ENCODE results near the gene SREBF1. TPM values are rescaled to one million over a fixed set of nuclear protein-coding genes. Genes with fewer than 3 reads are reported as not detected.
A peak's percentile ranks its signal among the peaks of the same experiment; 100 is the strongest.

The SREBF1 gene
- total RNA-seq, 1 donor from 2014 or later = 187 TPM

- peaks cover 10% of the 10 kb centered on the region for H3K4me1 Mint-ChIP-seq
- no peak overlapping the region for H3K4me3 Mint-ChIP-seq
- peaks cover 19% of the 10 kb centered on the region for H3K36me3 Mint-ChIP-seq
- no peak for TF ChIP-seq CTCF (IDR thresholded peaks at IDR 0.05; ENCODE audit: unreplicated experiment)
- no peaks in the 10 kb centered on the region for H3K9me3 Mint-ChIP-seq
- H3K27ac Mint-ChIP-seq = peak overlapping the region; percentile 34
- no peak for DNase-seq (ENCODE audit: low spot score in 2 of 2, unreplicated experiment in 2 of 2)
- no peaks in the 10 kb centered on the region for H3K27me3 Mint-ChIP-seq (ENCODE audit: low read depth)
These were observed 36.2 kb downstream of the SREBF1 start for GRCh38 chr17:17800504-17801021.

- H3K27me3 Mint-ChIP-seq (ENCODE audit: low read depth) = no peaks in the 10 kb centered on the region
These were observed 38.1 kb downstream of the SREBF1 start for GRCh38 chr17:17798573-17799255.

GRCh38 chr17:17798010-17798556 is 38.7 kb downstream of the SREBF1 start:
- no peaks in the 10 kb centered on the region for H3K27me3 Mint-ChIP-seq (ENCODE audit: low read depth)
- H3K9me3 Mint-ChIP-seq = no peaks in the 10 kb centered on the region
- no peak for TF ChIP-seq CTCF (IDR thresholded peaks at IDR 0.05; ENCODE audit: unreplicated experiment)
- H3K27ac Mint-ChIP-seq = no peak overlapping the region
- H3K4me3 Mint-ChIP-seq = no peak overlapping the region
- peaks cover 13% of the 10 kb centered on the region for H3K36me3 Mint-ChIP-seq
- peaks cover 8% of the 10 kb centered on the region for H3K4me1 Mint-ChIP-seq
- DNase-seq (ENCODE audit: low spot score in 2 of 2, unreplicated experiment in 2 of 2) = no peak

More at GRCh38 chr17:17798573-17799255, 38.1 kb downstream of the SREBF1 start:
- DNase-seq (ENCODE audit: low spot score in 2 of 2, unreplicated experiment in 2 of 2) = no peak
- Mint-ChIP-seq H3K4me3 (no peak overlapping the region), H3K4me1 (peaks cover 4% of the 10 kb centered on the region), H3K27ac (no peak overlapping the region), H3K9me3 (no peaks in the 10 kb centered on the region), H3K36me3 (peaks cover 10% of the 10 kb centered on the region)
- TF ChIP-seq CTCF (IDR thresholded peaks at IDR 0.05; ENCODE audit: unreplicated experiment) = no peak

GRCh38 chr17:17797119-17797809 is 39.5 kb downstream of the SREBF1 start:
- Mint-ChIP-seq H3K36me3 (peaks cover 13% of the 10 kb centered on the region), H3K4me1 (peaks cover 13% of the 10 kb centered on the region), H3K27ac (no peak overlapping the region), H3K27me3 (ENCODE audit: low read depth) (no peaks in the 10 kb centered on the region), H3K9me3 (no peaks in the 10 kb centered on the region), H3K4me3 (no peak overlapping the region)
- TF ChIP-seq CTCF (IDR thresholded peaks at IDR 0.05; ENCODE audit: unreplicated experiment) = no peak
- no peak for DNase-seq (ENCODE audit: low spot score in 2 of 2, unreplicated experiment in 2 of 2)

- TF ChIP-seq CTCF (IDR thresholded peaks at IDR 0.05; ENCODE audit: unreplicated experiment) = no peak
- Mint-ChIP-seq H3K4me3 (no peak overlapping the region), H3K27ac (no peak overlapping the region), H3K27me3 (ENCODE audit: low read depth) (no peaks in the 10 kb centered on the region), H3K9me3 (no peaks in the 10 kb centered on the region), H3K36me3 (peaks cover 13% of the 10 kb centered on the region), H3K4me1 (peaks cover 19% of the 10 kb centered on the region)
- DNase-seq (ENCODE audit: low spot score in 2 of 2, unreplicated experiment in 2 of 2) = no peak
These were observed 40.1 kb downstream of the SREBF1 start for GRCh38 chr17:17796787-17797061.
